Subcutaneous abdominal adipose tissue (tissue), 5 donors: Measurements from ENCODE around the gene SLC2A4.

Experiments
- H3K27ac ChIP-seq: one replicate; pipeline ENCODE4 v1.7.0; 2013; ENCODE audit warnings: low read depth, mild to moderate bottlenecking, inconsistent platforms, low read length, moderate library complexity
- H3K27me3 ChIP-seq, 5 donors: one replicate each; pipeline ENCODE4 v1.7.0; 2013; ENCODE audit warnings: low read length in 5 of 5, inconsistent platforms in 1 of 5; ENCODE audit not compliant: control insufficient read depth in 5 of 5, insufficient read depth in 4 of 5
- H3K36me3 ChIP-seq, 5 donors: one replicate each; pipeline ENCODE4 v1.7.0; 2013; ENCODE audit warnings: low read length in 5 of 5; ENCODE audit not compliant: control insufficient read depth in 5 of 5, insufficient read depth in 5 of 5
- H3K4me1 ChIP-seq, 5 donors: one replicate each; pipeline ENCODE4 v1.7.0; 2013; ENCODE audit warnings: low read length in 5 of 5, mild to moderate bottlenecking in 3 of 5, moderate library complexity in 1 of 5; ENCODE audit not compliant: control insufficient read depth in 5 of 5, insufficient read depth in 5 of 5
- H3K4me3 ChIP-seq, 5 donors: one replicate each; pipeline ENCODE4 v1.7.0; 2013; ENCODE audit warnings: low read length in 5 of 5, low read depth in 1 of 5
- H3K9ac ChIP-seq, 5 donors: one replicate each; pipeline ENCODE4 v1.7.0; 2013; ENCODE audit warnings: low read length in 5 of 5, mild to moderate bottlenecking in 4 of 5, moderate library complexity in 3 of 5
- H3K9me3 ChIP-seq, 5 donors: one replicate each; pipeline ENCODE4 v1.7.0; 2013; ENCODE audit warnings: low read length in 5 of 5; ENCODE audit not compliant: control insufficient read depth in 5 of 5
- donor health status: healthy.
- donor health status: healthy.
- donor health status: healthy.
- donor health status: healthy.
- donor health status: healthy.

SLC2A4 gene

GRCh38 chr17:7289256-7290032, 7.9 kb downstream of the SLC2A4 start:
- Histone ChIP-seq H3K9me3 (no peaks in the 10 kb centered on the region), H3K9ac (no peak overlapping the region), H3K4me3 (no peak overlapping the region), H3K27me3 (peaks cover 0 to 27% (median 20%) of the 10 kb centered on the region in 5 donors), H3K36me3 (peaks cover 0 to 30% (median 22%) of the 10 kb centered on the region in 5 donors), H3K27ac (no peak overlapping the region), H3K4me1 (peaks cover 4 to 63% (median 42%) of the 10 kb centered on the region in 5 donors)

GRCh38 chr17:7290166-7290565, 8.6 kb downstream of the SLC2A4 start:
- peaks cover 0 to 27% (median 20%) of the 10 kb centered on the region in 5 donors for H3K27me3 ChIP-seq
- H3K4me3 ChIP-seq: no peak overlapping the region
- H3K36me3 ChIP-seq: peaks cover 0 to 22% (median 15%) of the 10 kb centered on the region in 5 donors

DNA sequence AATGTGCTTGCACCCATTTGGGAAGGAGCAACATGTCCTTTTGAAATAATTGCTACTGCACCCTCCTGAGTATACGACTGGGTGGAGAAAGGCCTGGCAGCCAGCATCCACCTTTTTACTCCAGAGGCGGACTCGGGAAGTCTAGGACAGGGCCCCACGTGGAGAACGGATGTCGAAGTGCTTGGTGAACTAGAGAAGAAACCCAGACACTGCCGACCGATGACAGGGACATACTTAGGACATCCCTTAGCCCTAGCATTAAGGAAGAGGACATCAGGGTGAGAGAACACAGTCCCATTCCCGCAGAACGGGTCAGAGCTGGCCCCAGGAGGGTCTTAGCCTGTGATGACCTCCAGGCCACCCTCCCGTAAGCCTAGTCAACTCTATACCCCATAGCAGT, 9.2 kb downstream of the SLC2A4 start:
- H3K4me1 ChIP-seq: peaks cover 4 to 60% (median 48%) of the 10 kb centered on the region in 5 donors
- H3K4me3 ChIP-seq: no peak overlapping the region
- H3K27me3 ChIP-seq: peaks cover 0 to 27% (median 20%) of the 10 kb centered on the region in 5 donors
- no peak overlapping the region for H3K9ac ChIP-seq
- peaks cover 0 to 17% (median 10%) of the 10 kb centered on the region in 5 donors for H3K36me3 ChIP-seq
- no peaks in the 10 kb centered on the region for H3K9me3 ChIP-seq
- peak overlapping the region; percentile 78 for H3K27ac ChIP-seq

More at GRCh38 chr17:7290166-7290565, 8.6 kb downstream of the SLC2A4 start:
- no peak overlapping the region for H3K27ac ChIP-seq
- H3K9me3 ChIP-seq: no peaks in the 10 kb centered on the region
- H3K9ac ChIP-seq: no peak overlapping the region
- H3K4me1 ChIP-seq: peaks cover 4 to 60% (median 46%) of the 10 kb centered on the region in 5 donors

DNA sequence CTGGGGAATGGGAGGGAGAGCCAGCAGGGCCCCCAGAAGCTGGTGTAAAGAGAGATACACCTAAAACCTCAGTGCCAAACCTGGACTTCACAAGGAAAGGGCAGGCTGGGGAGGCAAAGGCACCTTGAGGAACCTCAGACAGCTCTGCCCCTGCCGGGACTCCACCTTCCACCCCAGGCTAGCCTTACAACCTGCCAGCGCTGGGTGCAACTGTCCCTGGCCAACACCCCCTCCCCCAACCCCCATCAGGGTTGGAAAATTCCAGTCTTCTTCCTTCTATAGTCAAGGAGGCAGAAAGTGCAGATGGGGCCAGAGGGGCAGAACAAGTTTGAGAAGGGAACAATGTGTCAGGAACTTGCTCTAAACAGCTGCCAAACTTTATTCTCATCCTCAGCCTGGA, 10.7 kb downstream of the SLC2A4 start:
- peaks cover 0 to 6% (median 0%) of the 10 kb centered on the region in 5 donors for H3K36me3 ChIP-seq
- H3K27ac ChIP-seq: peak overlapping the region; percentile 78
- peak overlapping the region in 1 of 5 donors; percentile 33 for H3K4me3 ChIP-seq
- peak overlapping the region in 1 of 5 donors; percentile 52 for H3K9ac ChIP-seq
- peaks cover 0 to 27% (median 20%) of the 10 kb centered on the region in 5 donors for H3K27me3 ChIP-seq
- H3K4me1 ChIP-seq: peaks cover 4 to 68% (median 58%) of the 10 kb centered on the region in 5 donors
- H3K9me3 ChIP-seq: no peaks in the 10 kb centered on the region

DNA sequence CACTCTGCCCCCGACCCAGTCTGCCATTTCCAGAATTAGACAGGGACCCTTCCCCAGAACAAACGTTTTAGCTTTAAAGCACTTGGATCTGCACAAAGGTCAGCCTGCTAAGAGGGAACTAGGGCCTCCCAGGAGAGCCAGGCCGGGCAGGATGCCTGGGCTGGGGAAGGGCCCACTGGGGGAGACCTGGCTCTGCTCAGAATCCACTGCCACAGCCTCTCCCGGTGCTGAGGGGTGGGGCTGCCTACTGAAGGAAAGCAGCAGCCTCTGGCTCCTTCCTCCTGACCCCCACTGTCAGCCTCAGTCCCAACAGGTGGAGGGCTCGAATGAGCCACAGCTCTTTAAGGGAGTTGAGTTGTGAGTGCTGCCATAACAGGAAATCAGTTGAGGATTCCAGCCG, 11.2 kb downstream of the SLC2A4 start:
- H3K27me3 ChIP-seq: peaks cover 0 to 27% (median 20%) of the 10 kb centered on the region in 5 donors
- peaks cover 0 to 3% (median 0%) of the 10 kb centered on the region in 5 donors for H3K36me3 ChIP-seq
- peaks cover 4 to 69% (median 58%) of the 10 kb centered on the region in 5 donors for H3K4me1 ChIP-seq
- no peaks in the 10 kb centered on the region for H3K9me3 ChIP-seq
- H3K27ac ChIP-seq: peak overlapping the region; percentile 78
- H3K9ac ChIP-seq: peak overlapping the region in 1 of 5 donors; percentile 52
- H3K4me3 ChIP-seq: peak overlapping the region in 1 of 5 donors; percentile 33

DNA sequence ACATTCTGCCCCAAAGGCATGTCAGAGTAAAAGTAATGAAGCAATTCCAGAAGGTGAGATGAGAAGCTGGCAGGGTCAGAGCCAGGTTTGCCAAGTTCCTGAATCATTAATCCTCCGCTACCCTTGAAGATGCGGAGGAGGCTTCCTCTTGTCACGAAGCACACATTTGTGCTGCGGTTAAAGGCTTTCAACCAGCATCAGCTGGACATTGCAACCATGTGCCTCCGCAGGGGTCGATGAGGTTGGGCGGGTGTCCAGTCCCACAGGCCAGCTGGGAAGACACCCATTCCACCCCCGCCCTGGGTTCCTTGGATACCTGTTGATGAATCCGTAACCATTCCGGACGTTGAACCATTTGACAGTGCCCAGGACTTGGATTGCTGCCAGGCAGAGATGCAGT, 11.6 kb downstream of the SLC2A4 start:
- Histone ChIP-seq H3K4me1 (peaks cover 4 to 69% (median 58%) of the 10 kb centered on the region in 5 donors), H3K9ac (no peak overlapping the region), H3K9me3 (no peaks in the 10 kb centered on the region), H3K36me3 (no peaks in the 10 kb centered on the region), H3K27ac (peak overlapping the region; percentile 78), H3K4me3 (peak overlapping the region in 1 of 5 donors; percentile 19), H3K27me3 (peaks cover 0 to 27% (median 20%) of the 10 kb centered on the region in 5 donors)

- Histone ChIP-seq H3K4me1 (peaks cover 4 to 69% (median 58%) of the 10 kb centered on the region in 5 donors), H3K9me3 (no peaks in the 10 kb centered on the region), H3K4me3 (peak overlapping the region in 3 of 5 donors; percentile 19 to 53 (median 22)), H3K36me3 (no peaks in the 10 kb centered on the region), H3K27me3 (peaks cover 0 to 27% (median 20%) of the 10 kb centered on the region in 5 donors), H3K27ac (peak overlapping the region; percentile 78), H3K9ac (no peak overlapping the region)
Measured at GRCh38 chr17:7293816-7294613, 12.5 kb downstream of the SLC2A4 start.

- Histone ChIP-seq H3K4me1 (peaks cover 4 to 67% (median 58%) of the 10 kb centered on the region in 5 donors), H3K9me3 (no peaks in the 10 kb centered on the region), H3K9ac (peak within 1 kb of the TSS in 1 of 5 donors; percentile 20), H3K27me3 (peaks cover 0 to 27% (median 20%) of the 10 kb centered on the region in 5 donors), H3K36me3 (no peaks in the 10 kb centered on the region), H3K27ac (peak within 1 kb of the TSS; percentile 78), H3K4me3 (peak within 1 kb of the TSS in 3 of 5 donors; percentile 22 to 53 (median 22))
Measured at GRCh38 chr17:7294614-7295153, 13.2 kb downstream of the SLC2A4 start, which contains the start of gene YBX2. Gene YBX2, minus strand, starts transcription at chr17:7294639. Its CDS starts 139 bp downstream, at chr17:7294500.

GRCh38 chr17:7295230-7296180, 14.0 kb downstream of the SLC2A4 start:
- peak overlapping the region in 1 of 5 donors; percentile 20 for H3K9ac ChIP-seq

More at GRCh38 chr17:7295230-7296180, 14.0 kb downstream of the SLC2A4 start:
- no peaks in the 10 kb centered on the region for H3K9me3 ChIP-seq
- H3K27ac ChIP-seq: peak overlapping the region; percentile 51
- peaks cover 0 to 24% (median 17%) of the 10 kb centered on the region in 5 donors for H3K27me3 ChIP-seq
- H3K4me1 ChIP-seq: peaks cover 2 to 59% (median 52%) of the 10 kb centered on the region in 5 donors
- peak overlapping the region in 3 of 5 donors; percentile 22 to 48 (median 48) for H3K4me3 ChIP-seq
- no peaks in the 10 kb centered on the region for H3K36me3 ChIP-seq
